IPS DF 6.9 (cell line): ENCODE results near the gene SATB1.
"Not testable (repeated sequence)": the region's sequence is repeated elsewhere in the genome, so short reads cannot be mapped to it uniquely, and the experiment has no call there.

Experiments
- DNase-seq: peaks from one replicate; pipeline ENCODE4 v3.0.0-alpha.2; 2013; ENCODE audit warnings: low read depth, low spot score
- H3K27ac ChIP-seq: one replicate; pipeline ENCODE4 v1.5.1; 2013; ENCODE audit warnings: low read length, control low read depth
- H3K27me3 ChIP-seq: 2 replicates; pipeline ENCODE4 v1.6.1; 2013; ENCODE audit warnings: mild to moderate bottlenecking, low read length; ENCODE audit not compliant: control insufficient read depth, insufficient read depth
- H3K36me3 ChIP-seq: 2 replicates; pipeline ENCODE4 v1.6.1; 2013; ENCODE audit warnings: low read length; ENCODE audit not compliant: control insufficient read depth, insufficient read depth
- H3K4me1 ChIP-seq: 2 replicates; pipeline ENCODE4 v1.6.1; 2013; ENCODE audit warnings: low read length; ENCODE audit not compliant: control insufficient read depth, insufficient read depth
- H3K4me3 ChIP-seq: 2 replicates; pipeline ENCODE4 v1.5.1; 2013; ENCODE audit warnings: mild to moderate bottlenecking, low read length
- H3K9me3 ChIP-seq: 2 replicates; pipeline ENCODE4 v1.6.1; 2013; ENCODE audit warnings: low read length, inconsistent platforms; ENCODE audit not compliant: control insufficient read depth, insufficient read depth
- WGBS: extraction: QIAGEN DNeasy Blood & Tissue Kit; methylation state at CpG from one replicate; pipeline ENCODE4 v1.1.7; 2013; ENCODE audit warnings: mixed read lengths, missing lambda C conversion rate; ENCODE audit not compliant: insufficient read length, insufficient coverage; 5-methylcytosine and 5-hydroxymethylcytosine counted together

Gene SATB1

DNA sequence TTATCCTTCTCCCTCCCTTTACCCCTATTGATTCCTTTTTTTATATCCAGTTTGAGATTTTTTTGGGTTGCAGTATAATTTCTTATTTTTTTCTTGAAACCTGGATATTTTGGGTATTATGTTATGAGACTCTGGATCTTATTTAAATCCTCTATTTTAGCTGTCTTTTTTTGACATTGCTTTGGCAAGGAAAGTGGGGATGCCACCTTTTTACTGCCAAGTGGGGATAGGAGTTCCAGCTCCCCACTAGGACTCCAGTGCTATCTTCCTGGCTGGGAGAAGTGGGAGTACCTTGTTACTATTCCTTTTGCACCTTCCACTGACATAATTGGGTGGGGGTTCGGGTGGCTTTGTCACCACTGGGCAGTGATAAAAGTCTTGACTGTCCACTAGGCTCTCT is 87.9 kb downstream of the SATB1 start:
- WGBS: no CpG with 5 or more reads among the region's 1 CpG
- Histone ChIP-seq H3K27me3 (no peaks in the 10 kb centered on the region), H3K4me1 (no peaks in the 10 kb centered on the region), H3K36me3 (no peaks in the 10 kb centered on the region), H3K4me3 (no peak overlapping the region), H3K9me3 (no peaks in the 10 kb centered on the region), H3K27ac (no peak overlapping the region)
- no peak for DNase-seq

DNA sequence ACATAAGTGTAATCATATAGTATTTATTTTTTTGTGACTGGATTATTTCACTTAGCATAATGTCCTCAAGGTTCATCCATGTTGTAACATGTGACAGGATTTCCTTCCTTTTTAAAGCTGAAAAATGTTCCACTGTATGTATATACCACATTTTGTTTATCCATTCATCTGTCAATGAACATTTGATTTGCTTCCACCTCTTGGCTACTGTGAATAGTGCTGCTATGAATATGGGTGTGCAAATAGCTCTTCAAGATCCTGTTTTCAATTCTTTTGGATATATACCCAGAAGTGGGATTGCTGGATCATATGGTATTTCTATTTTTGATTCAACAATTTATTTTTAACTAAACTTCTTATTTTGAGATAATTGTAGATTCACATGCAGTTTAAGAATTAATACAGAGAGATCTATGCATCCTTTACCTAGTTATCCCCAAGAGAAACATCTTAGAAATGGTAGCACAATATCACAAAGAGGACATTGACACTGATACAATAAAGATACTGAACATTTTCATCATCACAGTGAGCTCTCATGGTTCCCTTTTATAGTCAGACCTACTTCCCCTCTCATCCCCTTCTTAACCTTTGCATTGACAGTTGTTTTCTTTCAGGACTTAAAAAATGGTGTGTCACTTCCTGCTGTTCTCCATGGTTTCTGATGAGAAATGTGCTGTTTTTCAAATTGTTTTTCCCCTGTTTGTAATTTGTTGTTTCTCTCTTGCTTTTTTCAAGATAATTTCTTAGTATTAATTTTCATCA is 90.1 kb downstream of the SATB1 start:
- Histone ChIP-seq H3K4me3 (no peak overlapping the region), H3K4me1 (no peaks in the 10 kb centered on the region; the same call in 1 of the 2 replicates), H3K27ac (no peak overlapping the region), H3K27me3 (no peaks in the 10 kb centered on the region), H3K9me3 (no peaks in the 10 kb centered on the region), H3K36me3 (no peaks in the 10 kb centered on the region)
- no peak for DNase-seq

DNA sequence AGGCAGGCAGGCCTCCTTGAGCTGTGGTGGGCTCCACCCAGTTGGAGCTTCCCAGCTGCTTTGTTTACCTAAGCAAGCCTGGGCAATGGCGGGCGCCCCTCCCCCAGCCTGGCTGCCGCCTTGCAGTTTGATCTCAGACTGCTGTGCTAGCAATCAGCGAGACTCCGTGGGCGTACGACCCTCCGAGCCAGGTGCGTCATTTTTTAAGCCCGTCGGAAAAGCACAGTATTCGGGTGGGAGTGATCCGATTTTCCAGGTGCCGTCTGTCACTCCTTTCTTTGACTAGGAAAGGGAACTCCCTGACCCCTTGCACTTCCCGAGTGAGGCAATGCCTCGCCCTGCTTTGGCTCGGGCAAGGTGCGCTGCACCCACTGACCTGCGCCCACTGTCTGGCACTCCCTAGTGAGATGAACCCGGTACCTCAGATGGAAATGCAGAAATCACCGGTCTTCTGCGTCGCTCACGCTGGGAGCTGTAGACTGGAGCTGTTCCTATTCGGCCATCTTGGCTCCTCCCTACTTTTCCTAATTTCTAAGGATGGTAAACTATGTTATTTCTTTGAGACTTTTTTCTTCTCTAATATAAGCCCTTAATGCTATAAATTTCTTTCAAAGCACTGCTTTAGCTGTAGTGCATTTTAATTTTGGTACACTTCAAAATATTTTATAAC is 94.2 kb downstream of the SATB1 start:
- H3K9me3 ChIP-seq, H3K27ac ChIP-seq, H3K4me1 ChIP-seq, H3K4me3 ChIP-seq, H3K36me3 ChIP-seq, H3K27me3 ChIP-seq, DNase-seq: not testable (repeated sequence)
- WGBS: no CpG with 5 or more reads among the region's 25 CpGs

DNA sequence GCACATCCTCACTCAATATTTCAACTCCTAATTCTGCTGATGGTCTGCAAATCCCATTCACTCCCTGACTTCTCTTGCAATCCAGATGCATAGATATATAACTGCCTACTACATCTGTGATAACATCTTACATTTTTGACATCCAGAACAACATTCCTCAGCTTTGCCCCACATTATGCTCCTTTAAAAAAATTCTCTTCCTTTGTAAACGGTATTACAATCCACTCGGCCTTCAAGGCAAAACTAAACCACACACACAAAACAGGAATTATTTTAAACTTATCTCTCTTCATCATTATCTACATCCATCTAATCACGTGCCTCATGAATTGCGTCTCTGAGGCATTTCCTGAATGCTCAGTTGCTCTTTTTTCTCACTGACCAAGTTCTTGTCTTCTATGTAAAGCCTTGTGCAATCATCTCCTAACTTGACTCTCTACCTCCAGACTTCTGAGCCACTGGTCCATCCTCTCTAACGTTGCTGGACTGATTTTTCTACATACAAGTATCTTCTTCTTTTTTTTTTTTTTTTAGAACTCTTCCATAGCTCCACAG is 117.0 kb downstream of the SATB1 start:
- no peak for DNase-seq
- 0 out of 2 replicates have a peak, but pooled peaks cover 1% of the 10 kb centered on the region for H3K4me1 ChIP-seq
- WGBS: 100% methylated on average over 3 of the region's 5 CpGs
- no peaks in the 10 kb centered on the region for H3K36me3 ChIP-seq
- H3K27ac ChIP-seq: no peak overlapping the region
- no peaks in the 10 kb centered on the region for H3K9me3 ChIP-seq
- no peaks in the 10 kb centered on the region for H3K27me3 ChIP-seq
- H3K4me3 ChIP-seq: no peak overlapping the region

DNA sequence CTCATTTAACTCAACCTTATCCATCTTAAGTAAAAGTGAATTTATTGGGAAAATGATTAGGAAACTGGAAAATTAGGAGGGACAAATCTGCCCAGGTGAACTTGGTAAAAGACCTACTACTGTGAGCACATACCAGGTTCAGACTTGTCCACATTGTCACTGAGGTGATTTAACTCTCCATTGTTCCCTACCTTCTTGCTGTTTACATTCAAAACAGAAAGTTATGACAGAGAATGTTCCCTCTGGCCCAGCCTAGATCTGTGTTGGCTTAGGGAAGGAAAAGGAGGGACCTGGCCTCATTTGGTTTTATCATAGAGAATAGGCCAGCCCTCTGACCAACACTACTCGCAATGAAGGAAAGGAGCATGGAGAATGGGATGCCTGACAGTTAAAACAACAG is 117.6 kb downstream of the SATB1 start:
- H3K36me3 ChIP-seq: no peaks in the 10 kb centered on the region
- H3K4me3 ChIP-seq: no peak overlapping the region
- no peak for DNase-seq
- WGBS: no CpG with 5 or more reads among the region's 1 CpG
- no peaks in the 10 kb centered on the region for H3K27me3 ChIP-seq
- H3K9me3 ChIP-seq: no peaks in the 10 kb centered on the region
- H3K27ac ChIP-seq: no peak overlapping the region
- H3K4me1 ChIP-seq: 0 out of 2 replicates have a peak, but pooled peaks cover 1% of the 10 kb centered on the region

DNA sequence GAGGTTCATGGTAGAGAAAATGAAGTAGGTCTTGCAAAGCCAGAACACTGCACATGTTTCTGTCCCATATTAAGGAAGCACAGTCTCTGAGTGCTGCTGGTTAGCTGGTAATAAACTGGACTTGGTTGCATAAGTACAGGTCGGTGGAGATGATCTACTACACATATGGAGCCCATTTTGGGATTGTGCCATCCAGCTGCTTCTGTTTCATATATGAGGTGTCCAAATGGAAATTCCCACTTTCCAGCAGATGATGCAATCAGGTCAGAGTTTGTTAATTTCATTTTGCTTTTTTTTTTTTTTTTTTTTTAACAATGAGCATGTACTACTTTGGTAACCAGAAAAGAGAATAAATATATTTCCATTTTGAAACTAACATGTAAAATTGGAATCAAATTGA is 122.6 kb downstream of the SATB1 start:
- H3K4me3 ChIP-seq: no peak overlapping the region
- no peaks in the 10 kb centered on the region for H3K27me3 ChIP-seq
- no CpG with 5 or more reads among the region's 1 CpG for WGBS
- 0 out of 2 replicates have a peak, but pooled peaks cover under 1% of the 10 kb centered on the region for H3K4me1 ChIP-seq
- no peak for DNase-seq
- no peak overlapping the region for H3K27ac ChIP-seq
- H3K36me3 ChIP-seq: no peaks in the 10 kb centered on the region
- no peaks in the 10 kb centered on the region for H3K9me3 ChIP-seq

DNA sequence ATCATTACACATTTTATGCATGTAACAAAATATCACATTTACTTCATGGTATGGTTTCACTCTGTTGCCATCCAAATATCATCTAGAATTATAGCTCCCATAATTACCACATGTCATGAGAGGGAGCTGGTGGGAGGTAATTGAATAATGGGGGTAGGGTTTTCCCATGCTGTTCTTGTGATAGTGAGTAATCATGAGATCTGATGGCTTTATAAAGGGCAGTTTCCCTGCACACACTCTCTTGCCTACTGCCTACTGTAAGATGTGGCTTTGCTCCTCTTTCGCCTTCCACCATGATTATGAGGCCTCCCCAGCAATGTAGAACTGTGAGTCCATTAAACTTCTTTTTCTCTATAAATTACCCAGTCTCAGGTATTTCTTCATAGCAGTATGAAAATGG is 123.4 kb downstream of the SATB1 start:
- Histone ChIP-seq H3K27ac (no peak overlapping the region), H3K4me1 (no peaks in the 10 kb centered on the region), H3K9me3 (no peaks in the 10 kb centered on the region), H3K4me3 (no peak overlapping the region), H3K27me3 (no peaks in the 10 kb centered on the region), H3K36me3 (no peaks in the 10 kb centered on the region)
- no peak for DNase-seq
- no CpG with 5 or more reads among the region's 1 CpG for WGBS

DNA sequence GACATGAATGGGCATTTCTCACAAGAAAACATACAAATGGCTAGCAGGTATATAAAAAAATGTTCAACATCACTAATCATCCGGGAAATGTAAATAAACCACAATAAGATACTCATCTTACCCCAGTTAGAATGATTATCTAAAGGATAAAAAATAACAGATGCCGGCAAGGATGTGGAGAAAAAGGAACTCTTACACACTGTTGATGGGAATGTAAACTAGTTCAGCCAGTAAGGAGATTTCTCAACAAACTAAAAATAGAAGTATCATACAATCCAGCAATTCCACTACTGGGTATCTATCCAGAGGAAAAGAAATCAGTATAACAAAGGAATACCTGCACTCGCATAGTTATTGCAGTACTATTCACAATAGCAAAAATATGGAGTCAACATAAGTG is 124.2 kb downstream of the SATB1 start:
- no peak for DNase-seq
- Histone ChIP-seq H3K4me1 (no peaks in the 10 kb centered on the region), H3K27me3 (no peaks in the 10 kb centered on the region), H3K9me3 (no peaks in the 10 kb centered on the region), H3K27ac (no peak overlapping the region), H3K4me3 (no peak overlapping the region), H3K36me3 (no peaks in the 10 kb centered on the region)
- no CpG with 5 or more reads among the region's 3 CpGs for WGBS

DNA sequence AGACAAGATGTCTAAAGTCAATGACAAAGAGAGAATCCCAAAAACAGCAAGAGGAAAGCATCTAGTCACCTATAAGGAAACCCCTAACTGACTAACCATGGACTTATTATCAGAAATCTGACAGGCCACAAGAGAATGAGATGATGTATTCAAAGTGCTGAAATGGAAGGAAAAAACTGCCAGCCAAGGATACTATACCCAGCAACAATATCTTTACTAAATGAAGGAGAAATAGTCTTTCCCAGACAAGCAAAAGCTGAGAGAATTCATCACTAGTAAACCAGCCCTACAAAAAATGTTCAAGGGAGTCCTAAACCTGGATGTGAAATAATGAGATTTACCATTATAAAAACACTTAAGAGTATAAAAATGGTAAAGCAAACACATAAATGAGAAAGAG is 128.0 kb downstream of the SATB1 start:
- Histone ChIP-seq H3K27ac (no peak overlapping the region), H3K36me3 (no peaks in the 10 kb centered on the region), H3K27me3 (no peaks in the 10 kb centered on the region), H3K9me3 (no peaks in the 10 kb centered on the region), H3K4me1 (0 out of 2 replicates have a peak, but pooled peaks cover 1% of the 10 kb centered on the region), H3K4me3 (no peak overlapping the region)
- DNase-seq: no peak
